Smooth muscle cell (in vitro differentiated cells): ENCODE data around the gene PRR5. TPM values are rescaled to one million over a fixed set of nuclear protein-coding genes. Genes with fewer than 3 reads are reported as not detected.

Experiments
- DNase-seq: peaks from one replicate; lab custom pipeline; 2025; ENCODE audit not compliant: unreplicated experiment; lab: John Stamatoyannopoulos, UW
- H2AFZ ChIP-seq: fragments of 200-600 bp; sonication (generic); 2 replicates; pipeline ENCODE4 v1.6.0; 2016; ENCODE audit warnings: antibody characterized with exemption, low read depth, mild to moderate bottlenecking
- H3F3A ChIP-seq: fragments of 200-600 bp; sonication (generic); 2 replicates; pipeline ENCODE4 v1.6.0; 2017; ENCODE audit warnings: antibody characterized with exemption, low read depth
- H3K27ac ChIP-seq: fragments of 200-600 bp; sonication (generic); 2 replicates; pipeline ENCODE4 v1.5.1; 2016; ENCODE audit warnings: low read depth, mild to moderate bottlenecking
- H3K27me3 ChIP-seq: fragments of 200-600 bp; sonication (generic); 2 replicates; pipeline ENCODE4 v1.6.1; 2016; ENCODE audit warnings: low read depth, mild to moderate bottlenecking
- H3K36me3 ChIP-seq: fragments of 200-600 bp; sonication (generic); 2 replicates; pipeline ENCODE4 v1.5.1; 2016; ENCODE audit warnings: low read depth
- H3K4me1 ChIP-seq: fragments of 200-600 bp; sonication (generic); 2 replicates; pipeline ENCODE4 v1.5.1; 2016; ENCODE audit warnings: low read depth
- H3K4me2 ChIP-seq: fragments of 200-600 bp; sonication (generic); 2 replicates; pipeline ENCODE4 v1.6.0; 2016; ENCODE audit warnings: mild to moderate bottlenecking
- H3K4me3 ChIP-seq: fragments of 200-600 bp; sonication (generic); 2 replicates; pipeline ENCODE4 v1.5.1; 2016; ENCODE audit warnings: mild to moderate bottlenecking
- H3K79me2 ChIP-seq: fragments of 200-600 bp; sonication (generic); 2 replicates; pipeline ENCODE4 v1.6.0; 2016; ENCODE audit warnings: low read depth, mild to moderate bottlenecking
- H3K9ac ChIP-seq: fragments of 200-600 bp; sonication (generic); 2 replicates; pipeline ENCODE4 v1.6.0; 2016; ENCODE audit warnings: low read depth
- H3K9me3 ChIP-seq: fragments of 200-600 bp; sonication (generic); replicated peaks from 2 replicates; pipeline ENCODE4 v1.5.1; 2016; ENCODE audit warnings: low read depth
- H4K20me1 ChIP-seq: fragments of 200-600 bp; sonication (generic); 2 replicates; pipeline ENCODE4 v1.6.0; 2016; ENCODE audit warnings: low read depth
- CTCF ChIP-seq: fragments of 200-600 bp; sonication (generic); IDR thresholded peaks from 2 replicates; pipeline ENCODE4 v1.5.1; 2017; ENCODE audit warnings: borderline replicate concordance, mild to moderate bottlenecking, antibody characterized with exemption; ENCODE audit not compliant: insufficient read depth, poor library complexity, severe bottlenecking
- WGBS: methylation state at CpG from one replicate; pipeline ENCODE4 v1.1.7; 2016; ENCODE audit warnings: low lambda C conversion rate; 5-methylcytosine and 5-hydroxymethylcytosine counted together
- polyA plus RNA-seq: library from polyadenylated mRNA; unstranded; fragments of >200 nt; fragmentation: Nextera tagmentation; extraction: Ambion mirVana; gene quantifications from 2 replicates; pipeline ENCODE4 v1.2.1, GENCODE V29; 2016
- total RNA-seq: library from RNA; depleted of rRNA; stranded (reverse); fragments of >200 nt; gene quantifications from 2 replicates; pipeline ENCODE4 v1.2.3, GENCODE V29; 2014

PRR5 gene
- total and polyA plus RNA-seq, 2 experiments from 2014 or later = 16.3 to 25.5 TPM

- Histone ChIP-seq H3K27ac (no peak overlapping the region), H3F3A (no peaks in the 10 kb centered on the region), H3K4me2 (no peak overlapping the region), H3K9ac (no peak overlapping the region), H3K9me3 (no peaks in the 10 kb centered on the region), H3K4me1 (no peaks in the 10 kb centered on the region), H3K36me3 (no peaks in the 10 kb centered on the region), H2AFZ (no peak overlapping the region), H4K20me1 (peaks cover 20% of the 10 kb centered on the region), H3K79me2 (peaks cover 3% of the 10 kb centered on the region), H3K27me3 (no peaks in the 10 kb centered on the region), H3K4me3 (no peak overlapping the region)
- DNase-seq = no peak
- WGBS = 68% methylated on average over 5 of the region's 5 CpGs
- no peak for TF ChIP-seq CTCF
Measured at GRCh38 chr22:44680058-44680457, 21.9 kb upstream of the PRR5 start.

GRCh38 chr22:44680481-44680894, 21.5 kb upstream of the PRR5 start:
- no peak overlapping the region for H3K4me2 ChIP-seq
- peaks cover under 1% of the 10 kb centered on the region for H3F3A ChIP-seq
- no peak overlapping the region for H3K4me3 ChIP-seq
- peaks cover 20% of the 10 kb centered on the region for H4K20me1 ChIP-seq
- DNase-seq = no peak
- no peaks in the 10 kb centered on the region for H3K4me1 ChIP-seq
- H3K9me3 ChIP-seq = no peaks in the 10 kb centered on the region
- H3K79me2 ChIP-seq = peaks cover 3% of the 10 kb centered on the region
- H3K9ac ChIP-seq = no peak overlapping the region
- TF ChIP-seq CTCF = no peak
- no peaks in the 10 kb centered on the region for H3K36me3 ChIP-seq
- H2AFZ ChIP-seq = no peak overlapping the region
- H3K27me3 ChIP-seq = no peaks in the 10 kb centered on the region
- H3K27ac ChIP-seq = no peak overlapping the region
- WGBS = 88% methylated on average over 7 of the region's 7 CpGs

- Histone ChIP-seq H3K9ac (no peak overlapping the region), H3K27me3 (no peaks in the 10 kb centered on the region), H3F3A (peaks cover 17% of the 10 kb centered on the region), H3K79me2 (peaks cover 3% of the 10 kb centered on the region), H3K9me3 (no peaks in the 10 kb centered on the region), H2AFZ (no peak overlapping the region), H3K27ac (no peak overlapping the region), H3K4me3 (no peak overlapping the region), H3K36me3 (no peaks in the 10 kb centered on the region), H3K4me2 (no peak overlapping the region), H4K20me1 (peaks cover 18% of the 10 kb centered on the region), H3K4me1 (peaks cover 7% of the 10 kb centered on the region)
- WGBS = 89% methylated on average over 11 of the region's 11 CpGs
- no peak for TF ChIP-seq CTCF
- no peak for DNase-seq
Measured at GRCh38 chr22:44682556-44683168, 19.3 kb upstream of the PRR5 start.

- no peaks in the 10 kb centered on the region for H3K9me3 ChIP-seq
- H4K20me1 ChIP-seq = peaks cover 19% of the 10 kb centered on the region
- H3K79me2 ChIP-seq = no peaks in the 10 kb centered on the region
- peaks cover 7% of the 10 kb centered on the region for H3K4me1 ChIP-seq
- H3K4me2 ChIP-seq = no peak overlapping the region
- no peaks in the 10 kb centered on the region for H3K36me3 ChIP-seq
- H3K4me3 ChIP-seq = no peak overlapping the region
- no peak for DNase-seq
- no peaks in the 10 kb centered on the region for H3K27me3 ChIP-seq
- no peak for TF ChIP-seq CTCF
- no peak overlapping the region for H3K27ac ChIP-seq
- H3F3A ChIP-seq = peaks cover 18% of the 10 kb centered on the region
- H3K9ac ChIP-seq = no peak overlapping the region
- 84% methylated on average over 4 of the region's 5 CpGs for WGBS
- H2AFZ ChIP-seq = no peak overlapping the region
Measured at GRCh38 chr22:44683237-44683636, 18.8 kb upstream of the PRR5 start.
